NCI-H526 (cell line): ENCODE results near the gene CCDC188.

Experiments used
- DNase-seq, 2 experiments: peaks; one replicate each; lab custom pipeline; 2025; lab: John Stamatoyannopoulos, UW

CCDC188 gene

GRCh38 chr22:20184501-20185165, 33.8 kb upstream of the CCDC188 start:
- no peak for DNase-seq

DNA sequence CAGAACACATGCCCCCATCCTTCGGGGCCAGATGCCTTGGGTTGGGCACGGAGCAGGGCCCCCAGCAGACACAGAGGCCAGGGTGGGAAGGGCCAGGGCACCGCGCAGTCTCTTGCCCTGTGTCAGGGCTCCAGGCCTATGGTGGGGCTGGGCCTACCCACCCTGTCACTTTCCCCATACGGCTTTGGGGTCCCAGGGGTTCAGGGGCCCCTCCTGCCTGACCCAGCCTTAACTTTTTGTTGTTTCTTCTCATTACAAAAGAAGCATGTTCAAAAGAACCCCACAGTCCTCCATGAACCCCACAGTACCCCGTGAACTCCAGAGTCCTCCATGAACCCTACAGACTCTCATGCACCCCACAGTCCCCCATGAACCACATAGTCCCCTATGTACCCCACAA, 33.0 kb upstream of the CCDC188 start:
- no peak for DNase-seq

GRCh38 chr22:20183101-20183500, 32.2 kb upstream of the CCDC188 start:
- DNase-seq: no peak

DNA sequence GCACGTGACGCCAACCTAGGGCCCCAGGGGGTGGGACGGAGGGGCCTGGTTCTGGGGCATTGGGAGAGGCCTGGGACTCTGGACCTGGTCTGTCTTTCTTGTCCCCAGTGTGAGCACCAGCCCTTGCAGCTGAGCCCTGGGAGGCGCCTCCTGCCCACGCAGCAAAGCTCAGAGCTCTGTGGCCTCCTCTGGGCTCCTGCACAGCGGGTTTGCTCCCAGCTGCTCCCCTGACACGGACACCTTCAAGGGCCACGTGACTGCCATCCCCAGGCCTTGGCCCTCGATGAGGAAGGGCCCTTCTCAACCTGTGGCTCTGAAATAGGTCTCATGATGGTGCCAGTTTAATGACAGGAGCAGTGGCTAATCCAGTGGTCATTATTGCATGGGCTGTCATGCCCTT, 31.5 kb upstream of the CCDC188 start:
- DNase-seq: no peak

- no peak for DNase-seq
Measured at GRCh38 chr22:20181884-20182236, 31.0 kb upstream of the CCDC188 start.

GRCh38 chr22:20181194-20181883, 30.5 kb upstream of the CCDC188 start:
- no peak for DNase-seq

GRCh38 chr22:20180640-20181039, 29.8 kb upstream of the CCDC188 start:
- DNase-seq: no peak

GRCh38 chr22:20180245-20180630, 29.4 kb upstream of the CCDC188 start:
- DNase-seq: no peak

DNA sequence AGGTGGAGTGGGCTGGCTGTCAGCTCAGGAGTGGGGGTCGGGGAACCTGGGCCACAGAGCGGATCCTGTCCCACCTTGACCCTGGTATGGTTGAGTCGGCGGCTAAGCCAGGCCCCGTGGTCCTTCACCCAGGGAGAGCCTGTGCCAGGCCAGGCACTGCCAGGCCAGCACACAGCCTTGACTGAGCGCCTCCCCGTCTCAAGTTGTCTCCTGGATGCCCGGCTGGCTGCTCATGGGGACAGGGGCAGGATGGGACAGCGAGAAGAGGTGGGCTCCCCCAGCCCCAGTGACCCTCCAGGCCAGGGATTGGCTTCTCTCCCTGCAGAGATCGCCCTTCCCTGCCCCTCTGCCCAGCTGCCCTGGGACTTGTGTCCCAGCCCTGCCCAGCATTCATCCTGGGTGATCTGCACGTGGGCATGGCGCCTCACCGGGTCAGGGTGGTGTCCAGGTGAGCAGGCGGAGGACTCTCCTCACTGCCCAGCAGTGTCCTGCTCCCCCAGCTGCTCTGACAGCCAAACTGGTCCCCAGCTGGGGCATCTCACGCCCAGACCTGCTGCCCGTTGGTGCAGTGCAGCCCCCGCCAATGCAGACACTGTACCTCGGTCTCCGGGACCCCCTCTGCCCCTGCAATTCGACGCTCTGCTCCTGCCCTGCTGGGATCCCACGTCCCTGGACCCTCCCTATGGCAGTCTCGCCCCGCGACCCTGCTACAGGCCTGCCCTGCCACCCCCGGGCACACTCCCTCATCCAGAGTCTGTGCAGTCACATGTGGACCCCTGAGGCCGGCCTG, 28.8 kb upstream of the CCDC188 start:
- DNase-seq: no peak

DNA sequence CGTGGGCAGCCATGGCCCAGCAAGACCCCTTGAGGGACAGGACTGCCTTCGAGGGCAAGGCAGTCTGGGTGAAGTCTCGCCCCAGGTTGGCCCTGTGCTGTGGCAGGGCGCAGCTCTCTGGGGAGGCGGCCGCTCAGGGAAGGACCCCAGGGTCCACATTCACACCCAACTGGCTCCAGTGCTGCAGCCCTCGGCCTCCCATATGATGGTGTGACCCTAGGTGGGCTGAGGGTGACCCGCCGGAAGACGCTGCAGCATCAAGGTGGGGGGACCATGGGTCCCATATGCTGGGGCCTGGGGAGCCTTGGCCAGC, 28.0 kb upstream of the CCDC188 start:
- DNase-seq: no peak

- no peak for DNase-seq
Measured at GRCh38 chr22:20178075-20178914, 27.4 kb upstream of the CCDC188 start.

- no peak for DNase-seq
Measured at GRCh38 chr22:20177217-20177911, 26.5 kb upstream of the CCDC188 start.

GRCh38 chr22:20176421-20177085, 25.7 kb upstream of the CCDC188 start:
- DNase-seq: no peak

DNA sequence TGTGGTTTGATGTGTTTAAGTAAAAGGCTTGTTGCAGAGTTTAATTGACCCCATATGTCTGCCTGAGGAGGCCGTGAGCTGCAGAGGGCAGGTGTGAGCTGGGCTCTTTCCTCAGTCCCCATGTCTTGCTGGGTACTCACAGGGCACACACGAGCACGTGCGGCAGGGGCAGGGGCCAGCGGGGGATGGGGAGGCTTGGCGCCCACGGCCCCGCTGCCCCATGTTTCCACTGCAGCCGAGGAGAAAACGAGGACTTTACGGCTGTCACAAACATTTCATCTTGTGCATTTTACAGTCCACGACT, 24.7 kb upstream of the CCDC188 start:
- no peak for DNase-seq

GRCh38 chr22:20174785-20175596, 24.1 kb upstream of the CCDC188 start:
- DNase-seq: peak in 1 of 2 experiments; percentile 22

GRCh38 chr22:20173772-20174171, 22.9 kb upstream of the CCDC188 start:
- peak in 1 of 2 experiments; percentile 32 for DNase-seq

- DNase-seq: no peak
Measured at GRCh38 chr22:20173246-20173645, 22.4 kb upstream of the CCDC188 start.

DNA sequence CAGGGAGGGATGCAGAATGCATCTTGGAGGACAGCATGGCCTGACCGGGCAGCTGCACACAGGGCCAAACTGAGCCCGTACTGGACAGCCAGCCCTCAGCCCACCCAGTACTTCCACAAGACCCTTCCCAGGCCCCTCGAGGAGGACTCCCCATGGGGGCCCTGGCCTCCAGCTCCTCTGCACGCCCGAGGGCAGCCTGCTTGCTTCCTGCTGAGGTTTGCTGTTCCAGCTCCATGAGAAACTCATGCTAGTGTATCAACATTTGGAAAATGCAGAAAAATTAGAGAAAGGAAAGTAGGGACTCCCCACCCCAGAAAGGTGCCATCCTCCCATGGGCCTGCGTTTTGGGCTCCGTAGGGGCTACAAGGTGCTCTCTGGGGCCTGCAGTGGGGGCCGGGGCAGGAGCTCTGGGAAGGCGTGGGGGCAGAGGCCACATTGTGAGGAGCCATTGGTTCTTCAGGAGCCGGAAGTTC, 21.3 kb upstream of the CCDC188 start:
- DNase-seq: no peak

DNA sequence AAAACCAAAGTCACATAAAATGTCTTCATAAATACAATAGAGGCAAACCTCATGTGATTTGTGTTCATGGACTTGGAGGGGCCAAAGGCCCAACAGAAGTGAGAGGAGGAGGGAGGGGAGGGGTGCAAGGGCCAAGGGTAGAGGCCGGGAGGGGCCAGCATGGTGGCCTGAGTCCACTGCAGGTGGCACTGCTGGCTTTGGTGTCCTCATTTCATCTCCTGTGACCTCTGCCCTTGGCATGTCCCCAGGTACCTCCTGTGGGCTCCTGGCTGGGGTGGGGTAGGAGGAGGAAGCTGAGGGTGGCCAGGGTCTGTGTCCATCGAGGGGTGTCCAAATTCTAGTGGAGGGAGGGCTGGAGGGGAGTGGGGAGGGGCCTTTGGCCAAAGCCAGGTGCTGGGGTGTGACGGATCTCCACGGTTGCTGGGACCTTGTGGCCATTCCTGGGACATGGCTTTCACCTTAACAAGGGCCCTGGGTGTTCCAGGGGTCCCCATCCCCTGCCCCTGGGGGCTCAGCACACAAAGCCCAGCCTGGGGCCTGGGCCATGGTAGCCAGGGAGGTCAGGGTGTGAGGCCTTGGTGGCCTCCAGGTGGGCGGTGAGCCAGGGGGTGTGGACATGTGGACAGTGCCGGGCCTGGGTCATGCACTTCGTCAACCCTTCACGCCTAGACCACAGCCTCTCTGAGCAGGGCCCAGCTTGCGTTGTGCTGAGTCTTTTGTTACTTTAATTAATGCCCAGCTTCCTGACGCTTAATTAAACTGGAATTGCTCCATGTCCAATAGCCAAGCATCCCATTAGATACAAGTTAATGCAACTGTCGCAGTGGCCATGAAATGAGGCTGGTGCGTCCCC, 20.7 kb upstream of the CCDC188 start:
- no peak for DNase-seq
